Activated T-helper 2 cell treated with anti-CD3 and anti-CD28 coated beads, Interferon-gamma antibody, Interleukin-2, Interleukin-4, amounts not matched to agents 10 μg/mL and 5 μg/mL and 100 μg/mL, durations not matched to agents 14 hours and 24 hours and 36 hours (primary cell): ENCODE results near the gene ATP1B2. TPM values are rescaled to one million over a fixed set of nuclear protein-coding genes. Genes with fewer than 3 reads are reported as not detected.
A peak's percentile ranks its signal among the peaks of the same experiment; 100 is the strongest.
"Not testable (repeated sequence)": the region's sequence is repeated elsewhere in the genome, so short reads cannot be mapped to it uniquely, and the experiment has no call there.

Experiments used
- DNase-seq: peaks from one replicate; pipeline ENCODE4 v3.0.0; 2021; ENCODE audit warnings: low spot score
- H3K27ac Mint-ChIP-seq: one replicate; pipeline ENCODE4 v1.8.0; 2021; ENCODE audit warnings: mixed read lengths
- H3K27me3 Mint-ChIP-seq: one replicate; pipeline ENCODE4 v1.8.0; 2021; ENCODE audit warnings: low read depth, mixed read lengths
- H3K36me3 Mint-ChIP-seq: one replicate; pipeline ENCODE4 v1.8.0; 2021; ENCODE audit warnings: low read depth, mixed read lengths
- H3K4me1 Mint-ChIP-seq: one replicate; pipeline ENCODE4 v1.8.0; 2021; ENCODE audit warnings: low read depth, mixed read lengths
- H3K4me3 Mint-ChIP-seq: one replicate; pipeline ENCODE4 v1.8.0; 2021; ENCODE audit warnings: low read depth, mild to moderate bottlenecking, moderate library complexity, mixed read lengths
- H3K9me3 Mint-ChIP-seq: one replicate; pipeline ENCODE4 v1.8.0; 2021; ENCODE audit warnings: mixed read lengths
- intact Hi-C: fragments of 100-400 bp; cut with micrococcal nuclease; formaldehyde crosslinking; loops from one replicate; pipeline ENCODE4 v1.15.1; 2023
- total RNA-seq: library from RNA; stranded (reverse); gene quantifications from 2 replicates; pipeline ENCODE4 v1.2.3, GENCODE V29; 2022

Gene ATP1B2
- total RNA-seq, 1 donor from 2014 or later = 0.37 TPM

DNA sequence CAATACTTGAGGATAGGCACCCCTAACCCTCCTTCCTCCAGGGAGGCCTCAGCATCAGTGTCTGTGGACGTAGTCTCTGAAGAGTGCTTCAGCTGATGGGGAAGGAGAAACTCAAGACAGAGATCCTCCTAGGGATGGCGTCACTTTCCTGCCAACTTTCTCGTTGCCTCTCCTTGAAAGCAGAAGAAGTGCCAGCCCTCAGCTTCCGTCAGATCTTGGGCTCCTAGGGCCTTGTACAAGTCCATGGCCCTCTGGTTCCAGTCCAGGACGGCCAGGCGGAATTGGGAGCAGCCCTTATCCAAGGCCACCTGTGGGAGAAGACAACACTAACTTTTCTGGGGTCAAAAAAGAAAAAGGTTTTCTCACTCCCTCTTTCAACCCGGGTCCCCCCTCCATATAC, 24.4 kb upstream of the ATP1B2 start:
- H3K4me1 Mint-ChIP-seq = peaks cover 15% of the 10 kb centered on the region
- intact Hi-C loops = loop anchor here (2.0 kb wide), 1 partner anchor 24 kb away; the partner anchor contains the start of gene ATP1B2
- DNase-seq = no peak
- no peaks in the 10 kb centered on the region for H3K9me3 Mint-ChIP-seq
- peaks cover 6% of the 10 kb centered on the region for H3K36me3 Mint-ChIP-seq
- H3K27ac Mint-ChIP-seq = no peak overlapping the region
- H3K4me3 Mint-ChIP-seq = peak overlapping the region; percentile 87
- H3K27me3 Mint-ChIP-seq = no peaks in the 10 kb centered on the region

GRCh38 chr17:7626956-7627249, 23.8 kb upstream of the ATP1B2 start:
- Mint-ChIP-seq H3K9me3 (no peaks in the 10 kb centered on the region), H3K4me3 (peak overlapping the region; percentile 87), H3K27ac (no peak overlapping the region), H3K4me1 (peaks cover 15% of the 10 kb centered on the region), H3K36me3 (peaks cover 6% of the 10 kb centered on the region), H3K27me3 (no peaks in the 10 kb centered on the region)
- intact Hi-C loops = loop anchor here (2.0 kb wide), 1 partner anchor 24 kb away; the partner anchor contains the start of gene ATP1B2
- DNase-seq = no peak

DNA sequence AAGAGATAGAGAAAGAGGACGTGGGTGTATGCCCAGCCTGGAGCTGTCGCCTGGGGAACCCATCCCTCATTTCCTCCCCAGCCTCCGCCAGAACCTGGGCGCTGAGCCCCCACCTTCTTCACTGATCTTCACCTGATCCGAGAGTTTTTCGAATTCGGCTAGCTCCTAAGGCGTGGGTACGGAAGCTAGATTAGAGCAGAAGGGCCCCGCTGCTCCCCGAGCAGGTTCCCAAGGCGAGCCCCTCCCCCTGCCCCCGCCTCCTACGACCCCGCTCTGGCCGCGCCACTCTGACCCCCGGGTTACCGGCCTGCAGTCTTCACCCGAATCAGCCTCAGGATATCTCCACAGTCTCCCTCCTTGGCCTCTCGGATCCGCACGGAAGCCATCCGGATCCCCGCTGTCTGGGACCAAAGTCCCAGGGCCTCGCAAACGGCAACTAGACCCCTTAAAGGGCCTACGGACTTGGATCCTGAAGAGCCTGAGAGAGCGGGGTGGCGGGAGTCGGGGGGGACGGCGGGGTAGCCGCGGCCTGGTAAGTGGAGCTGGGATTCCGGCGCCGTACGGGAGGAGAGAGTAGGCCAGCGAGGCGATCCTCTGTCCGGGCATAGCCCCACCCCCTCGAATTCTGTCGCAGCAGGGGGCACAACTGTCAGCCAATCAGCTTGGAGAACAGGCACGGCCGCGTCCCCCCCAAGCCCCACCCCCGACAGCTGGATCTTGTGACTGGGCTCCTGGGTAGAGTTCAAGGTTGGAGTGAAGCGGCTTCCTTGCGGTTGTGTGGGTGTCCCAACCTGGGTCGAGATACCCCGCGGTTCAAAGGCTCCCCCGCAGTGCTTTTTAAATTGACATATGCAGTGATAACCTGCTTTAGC, 23.2 kb upstream of the ATP1B2 start, which contains the start of gene SAT2:
TSS of gene SAT2 (minus strand) at position 572 of the 872 bp plus-strand sequence. CDS start at position 386, 186 bp downstream.
- intact Hi-C loops = loop anchor here (2.0 kb wide), 1 partner anchor 23 kb away; the partner anchor contains the start of gene ATP1B2
- peak; percentile 76 for DNase-seq
- no peaks in the 10 kb centered on the region for H3K27me3 Mint-ChIP-seq
- peaks cover 17% of the 10 kb centered on the region for H3K4me1 Mint-ChIP-seq
- no peaks in the 10 kb centered on the region for H3K9me3 Mint-ChIP-seq
- peak within 1 kb of the TSS; percentile 70 for H3K27ac Mint-ChIP-seq
- H3K4me3 Mint-ChIP-seq = peak within 1 kb of the TSS; percentile 87
- peaks cover 6% of the 10 kb centered on the region for H3K36me3 Mint-ChIP-seq

DNA sequence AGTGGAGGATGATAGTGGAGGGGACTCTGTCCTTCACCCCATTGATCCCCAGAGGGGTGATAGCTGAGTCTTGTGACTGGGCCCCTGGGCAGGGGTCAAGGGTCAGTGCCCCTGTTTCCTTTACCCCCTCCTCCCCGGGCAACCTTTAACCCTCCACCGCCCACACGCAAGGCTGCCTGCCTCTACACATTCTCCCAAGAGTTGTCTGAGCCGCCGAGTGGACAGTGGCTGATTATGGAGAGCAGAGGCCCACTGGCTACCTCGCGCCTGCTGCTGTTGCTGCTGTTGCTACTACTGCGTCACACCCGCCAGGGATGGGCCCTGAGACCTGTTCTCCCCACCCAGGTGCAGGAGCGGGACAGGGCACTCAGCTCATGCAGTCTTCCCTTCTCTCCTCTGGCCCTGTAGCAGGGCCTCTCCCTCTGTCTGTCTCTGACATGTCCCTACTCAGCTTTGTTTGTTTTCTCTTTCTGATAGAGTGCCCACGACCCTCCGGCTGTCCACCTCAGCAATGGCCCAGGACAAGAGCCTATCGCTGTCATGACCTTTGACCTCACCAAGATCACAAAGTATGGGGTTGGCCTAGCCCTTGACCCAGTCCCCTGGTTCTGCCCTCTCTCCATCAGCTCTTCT, 20.7 kb upstream of the ATP1B2 start, which contains the start of gene SHBG:
TSS of gene SHBG (plus strand) at position 197 of the 633 bp plus-strand sequence. CDS start at position 235, 38 bp downstream.
- Mint-ChIP-seq H3K27ac (no peak within 1 kb of the TSS), H3K36me3 (peaks cover 6% of the 10 kb centered on the region), H3K27me3 (no peaks in the 10 kb centered on the region), H3K4me3 (no peak within 1 kb of the TSS), H3K9me3 (no peaks in the 10 kb centered on the region), H3K4me1 (peaks cover 17% of the 10 kb centered on the region)
- no peak for DNase-seq
- intact Hi-C loops = no loop called here

GRCh38 chr17:7631398-7632380, 19.0 kb upstream of the ATP1B2 start:
- H3K9me3 Mint-ChIP-seq = no peaks in the 10 kb centered on the region
- H3K27me3 Mint-ChIP-seq = no peaks in the 10 kb centered on the region
- H3K36me3 Mint-ChIP-seq = no peaks in the 10 kb centered on the region
- H3K4me3 Mint-ChIP-seq = no peak overlapping the region
- H3K27ac Mint-ChIP-seq = no peak overlapping the region
- intact Hi-C loops = loop anchor here (1.0 kb wide), 1 partner anchor 57 kb away; the partner anchor contains the start of gene WRAP53
- DNase-seq = no peak
- peaks cover 12% of the 10 kb centered on the region for H3K4me1 Mint-ChIP-seq

DNA sequence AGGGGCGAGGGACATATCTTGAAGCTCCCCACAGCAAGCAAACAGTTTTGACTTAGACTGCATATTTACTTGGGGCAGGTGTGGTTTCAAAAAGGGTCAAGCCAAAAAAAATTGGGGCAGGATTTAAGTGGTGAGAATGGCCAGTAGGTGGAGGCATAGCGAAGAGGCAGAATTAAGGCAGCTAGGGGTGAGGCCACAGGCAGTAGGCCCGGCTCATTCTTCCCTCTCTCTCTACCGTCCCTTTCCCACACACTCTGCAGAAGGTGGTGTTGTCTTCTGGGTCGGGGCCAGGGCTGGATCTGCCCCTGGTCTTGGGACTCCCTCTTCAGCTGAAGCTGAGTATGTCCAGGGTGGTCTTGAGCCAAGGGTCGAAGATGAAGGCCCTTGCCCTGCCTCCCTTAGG, 18.2 kb upstream of the ATP1B2 start:
- intact Hi-C loops = loop anchor here (1.0 kb wide), 1 partner anchor 56 kb away; the partner anchor contains the start of gene WRAP53
- Mint-ChIP-seq H3K9me3 (no peaks in the 10 kb centered on the region), H3K27me3 (no peaks in the 10 kb centered on the region), H3K4me1 (peaks cover 7% of the 10 kb centered on the region), H3K36me3 (no peaks in the 10 kb centered on the region), H3K27ac (no peak overlapping the region), H3K4me3 (no peak overlapping the region)
- peak; percentile 25 for DNase-seq

DNA sequence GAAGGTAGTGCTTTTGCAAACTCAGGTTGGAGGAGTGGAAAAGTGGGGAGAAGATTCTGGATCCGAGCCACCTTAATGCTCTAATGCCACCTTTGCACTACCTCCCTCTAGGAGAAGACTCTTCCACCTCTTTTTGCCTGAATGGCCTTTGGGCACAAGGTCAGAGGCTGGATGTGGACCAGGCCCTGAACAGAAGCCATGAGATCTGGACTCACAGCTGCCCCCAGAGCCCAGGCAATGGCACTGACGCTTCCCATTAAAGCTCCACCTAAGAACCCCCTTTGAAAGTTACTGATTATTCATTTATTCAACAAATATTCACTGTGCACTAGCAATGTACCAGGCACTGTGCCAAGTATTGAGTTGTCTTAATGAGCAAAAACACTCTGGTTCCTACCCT, 17.6 kb upstream of the ATP1B2 start:
- Mint-ChIP-seq H3K4me3 (no peak overlapping the region), H3K36me3 (no peaks in the 10 kb centered on the region), H3K27ac (no peak overlapping the region), H3K9me3 (no peaks in the 10 kb centered on the region), H3K4me1 (peaks cover 5% of the 10 kb centered on the region), H3K27me3 (no peaks in the 10 kb centered on the region)
- intact Hi-C loops = no loop called here
- no peak for DNase-seq

DNA sequence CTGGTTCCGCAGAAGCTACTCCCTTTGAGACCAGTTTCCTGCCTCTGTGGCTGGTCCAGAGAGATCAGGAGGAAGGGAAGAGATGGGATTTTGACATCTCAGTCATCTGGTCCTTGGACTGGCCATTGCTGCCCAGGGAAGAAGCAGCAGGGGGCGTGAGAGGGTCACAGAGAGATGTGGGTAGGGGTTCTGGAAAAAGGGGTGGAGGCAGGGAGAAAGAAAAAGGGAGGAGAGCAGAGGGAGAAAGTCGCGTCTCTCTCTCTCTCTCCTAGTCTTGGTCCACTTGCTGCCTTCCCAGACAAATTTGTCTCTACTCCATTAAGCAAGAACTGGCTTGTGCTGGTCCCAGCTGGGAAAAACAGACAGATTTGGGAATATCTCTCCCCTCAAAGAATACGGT, 16.3 kb upstream of the ATP1B2 start:
- Mint-ChIP-seq H3K4me3 (no peak overlapping the region), H3K4me1 (peaks cover 5% of the 10 kb centered on the region), H3K9me3 (no peaks in the 10 kb centered on the region), H3K36me3 (no peaks in the 10 kb centered on the region), H3K27me3 (peaks cover 4% of the 10 kb centered on the region), H3K27ac (no peak overlapping the region)
- intact Hi-C loops = no loop called here
- no peak for DNase-seq

DNA sequence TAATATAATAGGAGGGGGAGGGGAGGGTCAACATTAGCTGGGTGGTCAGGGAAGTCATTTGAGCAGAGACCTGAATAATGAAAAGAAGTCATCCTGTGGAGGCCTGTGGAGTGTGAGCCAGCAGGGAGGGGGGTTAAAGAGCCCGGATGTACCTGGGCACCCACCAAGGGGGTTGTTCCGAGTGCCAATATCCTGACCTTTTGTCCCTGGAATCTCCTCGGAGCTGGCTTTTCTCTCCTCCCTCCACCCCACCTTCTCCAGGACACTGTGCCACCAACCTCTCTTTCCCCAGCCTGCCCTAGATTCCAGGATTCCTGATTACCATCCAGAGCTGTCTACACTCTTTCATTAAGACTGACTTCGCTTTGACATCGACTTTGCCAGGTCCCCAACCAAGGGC, 14.6 kb upstream of the ATP1B2 start:
- Mint-ChIP-seq H3K9me3 (no peaks in the 10 kb centered on the region), H3K27ac (no peak overlapping the region), H3K4me3 (no peak overlapping the region), H3K36me3 (no peaks in the 10 kb centered on the region), H3K4me1 (peaks cover 2% of the 10 kb centered on the region), H3K27me3 (peaks cover 5% of the 10 kb centered on the region)
- intact Hi-C loops = no loop called here
- DNase-seq = no peak

GRCh38 chr17:7640783-7641182, 9.9 kb upstream of the ATP1B2 start:
- Mint-ChIP-seq H3K27me3 (peaks cover 6% of the 10 kb centered on the region), H3K4me1 (peaks cover 10% of the 10 kb centered on the region), H3K4me3 (no peak overlapping the region), H3K9me3 (no peaks in the 10 kb centered on the region), H3K27ac (no peak overlapping the region), H3K36me3 (no peaks in the 10 kb centered on the region)
- DNase-seq = no peak
- intact Hi-C loops = no loop called here

DNA sequence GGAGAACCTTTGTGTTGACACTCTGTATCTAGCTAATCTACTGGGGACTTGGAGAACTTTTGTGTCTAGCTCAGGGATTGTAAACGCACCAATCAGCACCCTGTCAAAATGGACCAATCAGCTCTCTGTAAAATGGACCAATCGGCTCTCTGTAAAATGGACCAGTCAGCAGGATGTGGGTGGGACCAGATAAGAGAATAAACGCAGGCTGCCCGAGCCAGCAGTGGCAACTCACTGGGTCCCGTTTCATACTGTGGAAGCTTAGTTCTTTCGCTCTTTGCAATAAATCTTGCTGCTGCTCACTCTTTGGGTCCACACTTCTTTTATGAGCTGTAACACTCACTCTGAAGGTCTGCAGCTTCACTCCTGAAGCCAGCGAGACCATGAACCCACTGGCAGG, 9.1 kb upstream of the ATP1B2 start:
- H3K27me3 Mint-ChIP-seq, H3K27ac Mint-ChIP-seq, H3K9me3 Mint-ChIP-seq, intact Hi-C loops, H3K36me3 Mint-ChIP-seq: not testable (repeated sequence)
- H3K4me1 Mint-ChIP-seq = peaks cover 10% of the 10 kb centered on the region
- peak; percentile 28 for DNase-seq
- peak overlapping the region; percentile 66 for H3K4me3 Mint-ChIP-seq

- no peak for DNase-seq
- Mint-ChIP-seq H3K27me3 (peaks cover 10% of the 10 kb centered on the region), H3K4me1 (peaks cover 10% of the 10 kb centered on the region), H3K36me3 (no peaks in the 10 kb centered on the region), H3K9me3 (no peaks in the 10 kb centered on the region), H3K27ac (no peak overlapping the region), H3K4me3 (no peak overlapping the region)
- intact Hi-C loops = no loop called here
These were observed 6.0 kb upstream of the ATP1B2 start for GRCh38 chr17:7644775-7645174.
